Right renal cortex interstitium (tissue), 3 donors: ENCODE measurements around the gene KBTBD7. TPM values are rescaled to one million over a fixed set of nuclear protein-coding genes. Genes with fewer than 3 reads are reported as not detected.
"Not testable (repeated sequence)": the region's sequence is repeated elsewhere in the genome, so short reads cannot be mapped to it uniquely, and the experiment has no call there.

Source experiments
- DNase-seq, 3 donors: peaks; one replicate each; pipeline ENCODE4 v3.0.0-alpha.2; 2013; ENCODE audit warnings: low read depth in 3 of 3, low spot score in 2 of 3
- polyA plus RNA-seq, 3 donors: library from polyadenylated mRNA; unstranded; fragments of 120-200 nt; gene quantifications; one replicate each; pipeline ENCODE4 v1.2.1, GENCODE V29; 2013; ENCODE audit not compliant: insufficient read length in 3 of 3

Gene KBTBD7
- polyA plus RNA-seq, 3 donors = 19.4 to 22.2 (median 22.0) TPM

DNA sequence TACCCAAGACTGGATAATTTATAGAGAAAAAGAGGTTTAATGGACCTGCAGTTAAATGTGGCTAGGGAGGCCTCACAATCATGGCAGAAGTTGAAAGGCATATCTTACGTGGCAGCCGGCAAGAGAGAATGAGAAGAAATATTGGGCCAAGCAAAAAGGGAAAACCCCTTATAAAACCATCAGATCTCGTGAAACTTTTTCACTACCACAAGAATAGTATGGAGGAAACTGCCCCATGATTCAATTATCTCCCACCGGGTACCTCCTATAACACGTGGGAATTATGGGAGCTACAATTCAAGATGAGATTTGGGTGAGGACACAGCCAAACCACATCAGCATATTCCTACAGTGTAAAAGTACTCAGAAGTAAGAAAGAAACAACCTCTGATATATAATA is 4.7 kb upstream of the KBTBD7 start:
- DNase-seq = no peak

DNA sequence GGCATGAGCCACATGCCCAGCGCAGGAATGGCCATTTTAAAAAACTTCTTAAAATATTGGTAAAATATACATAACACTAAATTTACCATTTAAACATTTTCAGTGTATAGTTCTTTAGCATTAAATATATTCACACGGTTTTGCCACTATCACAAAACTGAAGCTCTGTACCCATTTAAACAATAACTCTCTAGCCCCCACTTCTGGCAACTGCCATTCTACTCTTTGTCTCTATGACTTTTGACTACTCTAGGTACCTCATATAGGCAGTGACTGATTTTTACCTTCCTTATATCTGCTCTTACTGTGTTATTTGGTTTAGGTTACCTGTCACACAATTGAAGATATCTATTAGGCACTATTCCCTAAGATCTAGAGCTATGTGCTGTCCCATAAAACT is 2.3 kb upstream of the KBTBD7 start:
- no peak for DNase-seq

DNA sequence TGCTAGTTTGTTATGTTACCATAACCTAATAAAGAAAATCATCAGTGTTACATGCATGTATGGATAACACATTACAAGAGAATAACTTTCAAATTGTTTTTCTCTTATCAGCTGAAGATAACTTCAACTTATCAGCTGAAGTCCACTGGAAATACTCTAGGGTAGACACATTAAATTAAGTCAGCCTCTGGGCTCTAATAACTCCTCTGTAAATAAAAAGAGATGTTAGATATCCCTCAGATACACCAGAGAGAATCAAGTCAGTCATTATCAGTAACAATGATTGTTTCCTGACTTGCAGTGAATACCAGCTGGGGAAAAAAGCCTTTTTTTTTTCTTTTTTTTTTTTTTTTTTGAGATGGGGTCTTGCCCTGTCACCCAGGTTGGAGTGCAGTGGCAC is 1.6 kb upstream of the KBTBD7 start:
- no peak for DNase-seq

GRCh38 chr13:41193469-41193868 is 900 bp downstream of the KBTBD7 start:
- no peak for DNase-seq

DNA sequence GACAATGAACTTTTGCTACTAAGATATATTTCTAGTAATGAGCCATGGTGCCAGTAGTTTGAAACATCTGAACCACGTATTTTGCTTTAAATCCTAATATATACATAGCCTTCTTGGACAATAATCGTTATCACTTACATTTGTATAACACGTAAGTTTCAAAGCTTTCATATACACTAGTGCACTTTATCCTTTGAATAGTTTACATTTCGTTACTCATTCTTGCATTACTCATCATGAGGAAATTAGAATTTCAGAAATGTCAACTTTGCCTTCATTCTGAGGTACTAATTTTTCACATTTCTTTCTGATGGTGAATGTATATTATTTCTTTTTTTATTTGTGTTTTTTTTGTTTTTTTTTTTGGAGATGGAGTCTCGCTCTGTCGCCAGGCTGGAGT is 5.8 kb downstream of the KBTBD7 start:
- no peak for DNase-seq

DNA sequence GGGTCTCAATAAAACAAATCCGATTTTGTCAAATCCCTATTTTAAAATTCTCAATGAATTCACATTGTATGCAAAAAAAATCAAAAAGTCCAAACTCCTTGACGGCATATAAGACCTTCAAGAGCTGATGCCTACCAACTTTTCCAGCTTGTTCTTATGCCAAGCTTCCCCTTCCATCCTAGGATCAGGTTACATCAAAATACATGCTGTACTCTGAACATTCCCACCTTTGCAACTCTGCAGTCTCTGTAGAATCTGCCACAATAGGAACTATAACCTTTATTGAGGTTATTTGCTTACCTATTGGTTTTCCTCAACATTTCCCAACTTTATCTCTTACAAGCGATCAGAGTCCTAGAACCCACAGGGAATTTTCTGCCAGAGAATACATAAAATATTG is 7.9 kb downstream of the KBTBD7 start:
- no peak for DNase-seq

DNA sequence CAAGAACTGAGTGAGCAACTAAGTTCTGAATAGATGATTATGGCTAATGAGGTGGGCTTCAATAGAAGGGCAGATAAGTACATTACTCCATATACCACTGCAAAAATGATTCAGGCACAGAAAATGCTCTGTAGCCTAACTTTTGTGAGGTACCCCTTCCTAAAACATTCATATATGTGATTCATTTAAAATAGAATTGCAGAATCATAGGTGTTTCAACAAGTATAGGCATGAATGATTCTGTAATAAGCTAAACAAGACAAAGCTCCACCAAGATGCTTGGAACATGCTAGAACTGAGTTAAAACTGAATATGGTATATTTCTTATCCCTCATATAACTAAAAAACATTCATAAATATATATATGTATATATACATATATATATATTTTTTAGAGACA is 12.1 kb downstream of the KBTBD7 start:
- no peak for DNase-seq

- no peak for DNase-seq
These were observed 14.6 kb downstream of the KBTBD7 start for GRCh38 chr13:41179593-41180250.

- no peak for DNase-seq
These were observed 16.3 kb downstream of the KBTBD7 start for GRCh38 chr13:41178040-41178439.

DNA sequence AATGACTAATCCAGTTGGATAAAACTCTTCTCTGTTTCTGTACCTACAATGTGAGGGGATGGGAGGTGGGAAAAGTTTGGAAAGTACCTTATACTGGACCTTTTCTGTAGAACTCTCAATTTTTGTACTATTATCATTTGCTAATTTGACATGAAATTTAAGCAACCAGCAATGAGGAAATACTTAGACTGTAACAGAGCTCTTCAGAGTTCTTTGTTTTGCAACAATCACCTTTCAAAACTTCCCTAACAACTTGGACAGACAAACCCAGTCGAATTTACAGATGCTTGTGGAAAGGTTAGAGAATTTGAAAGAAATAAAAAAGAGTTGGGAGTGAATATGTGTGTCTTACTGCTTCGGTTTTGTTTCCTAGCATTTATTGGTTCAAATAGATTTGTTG is 16.8 kb downstream of the KBTBD7 start:
- no peak for DNase-seq

DNA sequence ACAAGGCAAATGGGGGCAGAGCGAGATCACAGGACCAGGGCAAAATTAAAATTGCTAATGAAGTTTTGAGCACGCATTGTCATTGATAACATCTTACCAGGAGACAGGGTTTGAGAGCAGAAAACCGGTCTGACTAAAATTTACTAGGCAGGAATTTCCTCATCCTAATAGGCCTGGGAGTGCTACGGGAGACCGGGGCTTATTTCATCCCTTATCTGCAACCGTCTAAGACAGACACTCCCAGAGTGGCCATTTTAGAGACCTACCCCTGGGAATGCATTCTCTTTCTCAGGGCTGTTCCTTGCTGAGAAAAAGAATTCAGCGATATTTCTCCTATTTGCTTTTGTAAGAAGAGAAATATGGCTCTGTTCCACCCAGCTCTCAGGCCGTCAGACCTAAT is 18.8 kb downstream of the KBTBD7 start:
- DNase-seq = not testable (repeated sequence)

DNA sequence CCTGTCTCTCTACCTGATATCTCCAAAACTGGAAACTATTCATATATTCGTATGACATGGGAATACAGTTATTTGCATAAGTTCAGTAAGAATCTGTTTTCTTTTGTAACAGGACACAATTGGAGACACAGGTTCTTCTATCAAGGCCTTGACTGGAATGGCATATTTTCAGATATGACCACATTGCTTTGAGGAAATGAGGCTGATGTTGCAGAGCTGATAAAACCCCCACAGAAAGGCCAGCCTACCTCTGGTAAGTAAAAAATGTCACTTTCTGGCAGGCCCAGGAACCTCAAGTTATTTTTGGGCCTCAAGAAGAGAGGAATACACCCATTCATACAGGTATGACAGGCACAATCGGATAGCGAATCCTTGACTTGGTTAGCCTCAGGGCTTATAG is 32.2 kb downstream of the KBTBD7 start:
- no peak for DNase-seq

DNA sequence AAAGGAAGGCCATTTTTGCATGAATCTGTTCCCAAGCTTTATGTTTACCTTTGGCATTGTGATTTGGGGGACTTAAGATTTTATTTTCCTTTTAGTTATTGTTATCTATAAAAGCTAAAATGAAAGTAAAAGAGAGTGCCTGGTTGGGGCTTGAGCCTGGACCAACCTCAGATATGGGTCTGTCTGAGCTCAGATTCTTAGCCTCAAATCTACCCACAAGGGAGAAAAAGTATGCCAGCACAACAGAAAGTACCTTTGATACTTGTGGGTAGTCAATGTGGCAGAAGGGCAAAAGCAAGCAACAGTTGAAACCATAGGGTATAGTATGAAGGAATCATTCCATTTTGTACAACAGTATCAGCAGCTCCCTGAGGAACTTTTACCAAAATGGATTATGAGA is 35.2 kb downstream of the KBTBD7 start:
- no peak for DNase-seq

DNA sequence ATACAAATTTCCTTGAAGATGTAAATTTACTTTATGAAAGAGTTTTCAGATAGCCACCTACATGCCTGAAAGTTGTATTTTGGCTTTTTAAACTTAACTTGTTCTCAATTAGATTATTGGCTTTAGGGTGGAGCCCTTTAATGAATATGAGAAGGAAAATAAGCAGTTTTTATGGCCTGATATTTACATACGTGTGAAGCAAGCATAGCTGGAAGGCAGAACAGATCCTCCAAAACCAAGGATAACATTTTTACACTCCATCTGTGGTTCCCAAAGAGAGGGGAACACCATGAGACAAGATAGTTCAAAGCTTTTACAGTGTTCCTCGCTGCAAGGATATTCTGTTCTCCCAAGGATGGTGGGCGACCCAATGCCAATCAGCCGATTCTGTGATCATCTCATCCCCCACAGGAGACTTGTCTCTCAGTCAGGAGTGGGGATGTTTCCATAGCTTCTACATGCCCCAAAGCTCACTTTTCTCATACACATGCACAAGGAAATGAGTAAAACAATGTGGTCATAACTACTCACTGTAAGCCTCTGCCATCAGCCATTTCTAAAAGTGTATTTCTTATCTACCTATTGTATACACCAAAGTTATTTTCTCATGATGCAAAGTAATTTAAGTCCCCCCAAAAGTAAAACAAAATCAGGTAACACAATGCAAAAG is 37.2 kb downstream of the KBTBD7 start:
- no peak for DNase-seq

DNA sequence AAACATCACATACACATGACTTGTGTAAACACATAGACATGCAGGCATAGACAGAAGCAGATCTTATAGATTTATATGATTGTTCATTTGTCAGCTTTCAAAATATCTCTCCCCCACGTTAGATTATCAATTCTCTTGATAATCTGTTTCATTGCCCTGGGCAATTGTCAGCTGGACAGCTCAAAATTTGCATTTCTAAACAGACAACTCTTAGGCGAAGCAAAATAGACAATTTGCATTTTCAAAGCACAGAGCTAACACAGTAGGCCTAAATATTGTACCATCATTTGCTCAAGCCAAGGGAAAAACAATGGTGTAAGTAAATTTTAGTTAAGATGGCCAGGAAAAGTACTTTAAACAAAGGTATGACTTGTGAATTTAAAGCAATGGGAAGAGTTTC is 37.7 kb downstream of the KBTBD7 start:
- DNase-seq = no peak

- DNase-seq = no peak
These were observed 40.3 kb downstream of the KBTBD7 start for GRCh38 chr13:41154042-41154441.

DNA sequence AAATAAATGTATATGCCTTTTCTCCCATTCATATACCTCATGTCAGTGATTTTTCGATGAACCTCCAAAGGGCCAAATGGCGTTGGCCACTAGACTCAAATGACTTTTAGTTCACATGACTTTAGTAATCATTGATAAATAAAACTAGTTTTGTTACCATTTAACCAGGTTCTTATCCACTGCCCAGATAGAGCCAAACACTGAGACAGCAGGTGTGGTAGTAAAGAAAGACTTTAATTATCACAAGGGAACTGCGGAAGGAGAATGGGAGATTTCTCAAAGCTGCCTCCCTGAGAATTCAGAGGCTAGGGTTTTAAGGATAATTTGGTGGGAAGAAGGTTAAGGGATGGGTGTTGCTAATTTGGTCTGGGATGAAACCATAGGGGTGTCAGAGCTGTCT is 42.4 kb downstream of the KBTBD7 start:
- DNase-seq = no peak

- no peak for DNase-seq
These were observed 44.3 kb downstream of the KBTBD7 start for GRCh38 chr13:41150058-41150457.

DNA sequence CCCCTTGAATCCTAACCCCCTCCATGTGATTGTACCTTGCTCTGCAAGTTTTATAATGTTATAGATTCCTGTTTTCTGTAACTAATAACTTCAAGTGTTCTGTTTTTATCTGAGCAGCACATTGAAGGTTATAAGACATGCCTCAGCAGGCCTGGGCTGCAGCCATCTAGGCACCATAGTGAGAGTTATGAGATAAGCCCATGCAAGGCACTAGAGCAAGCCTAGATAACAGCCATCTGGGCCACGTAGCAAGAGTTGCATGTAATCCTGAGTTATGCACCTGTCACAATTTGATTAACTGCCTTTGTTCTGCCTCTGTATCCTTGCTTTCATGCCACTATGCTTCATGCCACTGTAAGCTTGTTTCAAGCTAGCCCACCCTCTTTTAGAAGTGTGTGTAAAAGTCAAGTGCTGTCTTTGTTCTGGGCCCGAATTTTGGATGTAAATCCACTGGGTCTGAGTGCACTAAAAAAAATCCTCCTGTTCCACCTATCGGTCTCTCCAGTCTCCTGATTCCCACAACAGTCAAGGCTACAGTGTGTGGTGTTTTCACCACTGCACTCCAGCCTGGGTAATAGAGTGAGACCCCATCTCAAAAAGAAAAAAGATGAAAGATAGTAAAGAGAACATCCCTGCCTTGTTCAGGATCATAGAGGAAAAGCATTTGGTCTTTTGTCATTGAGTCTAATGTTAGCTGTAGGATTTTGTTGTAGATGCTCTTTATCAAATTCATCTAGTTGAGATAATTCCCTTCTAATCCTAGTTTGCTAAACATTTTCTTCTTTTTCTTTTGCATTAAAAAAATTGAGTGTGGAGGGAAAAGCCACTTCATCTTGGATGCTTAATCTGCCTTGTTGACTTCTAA is 45.7 kb downstream of the KBTBD7 start:
- DNase-seq = no peak

DNA sequence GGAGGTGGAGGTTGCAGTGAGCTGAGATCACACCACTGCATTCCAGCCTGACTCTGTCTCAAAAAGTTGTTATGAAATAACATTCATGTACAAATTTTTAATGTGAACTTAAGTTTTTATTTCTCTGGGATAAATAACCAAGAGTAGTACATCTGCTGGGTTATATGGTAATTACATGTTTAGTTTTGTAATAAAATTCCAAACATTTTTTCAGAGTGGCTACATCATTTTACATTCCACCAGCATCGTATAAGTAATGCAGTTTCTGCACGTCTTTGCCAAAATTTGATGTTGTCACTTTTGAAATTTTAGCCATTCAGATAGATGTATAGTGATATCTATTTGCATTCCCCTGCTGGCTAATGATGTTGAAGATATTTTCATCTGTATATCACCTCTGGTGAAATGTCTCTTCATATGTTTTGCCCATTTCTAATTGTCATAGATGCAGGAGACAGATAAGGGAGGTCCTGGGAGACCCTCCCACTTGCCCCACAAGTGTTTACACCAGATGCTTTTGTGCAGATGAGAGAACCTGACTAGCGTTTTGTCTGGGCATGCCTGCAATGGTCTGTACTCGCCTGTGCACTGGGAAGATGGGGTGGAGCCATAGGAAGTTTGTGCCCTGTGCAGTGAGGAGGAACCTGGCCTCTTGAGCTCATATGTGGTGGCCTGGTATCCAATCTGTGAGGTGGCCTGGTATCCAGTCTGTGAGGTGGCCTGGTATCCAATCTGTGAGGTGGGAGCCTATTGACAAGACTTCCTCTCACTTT is 49.0 kb downstream of the KBTBD7 start:
- DNase-seq = no peak

GRCh38 chr13:41144576-41144975 is 49.8 kb downstream of the KBTBD7 start:
- no peak for DNase-seq
